ENCODE results near the gene CTSH. TPM values are rescaled to one million over a fixed set of nuclear protein-coding genes. Genes with fewer than 3 reads are reported as not detected.

The CTSH gene
- total RNA-seq, 2 donors from 2014 or later, result 107 to 145 TPM

- Histone ChIP-seq H3K9me3 (no peaks in the 10 kb centered on the region), H3K4me3 (no peak overlapping the region), H3K27ac (peak overlapping the region in 2 of 4 donors; percentile 3 to 34), H3K27me3 (no peaks in the 10 kb centered on the region), H3K4me1 (peaks cover 7% of the 10 kb centered on the region), H3K36me3 (replicated peaks in 1 of 2; ENCODE audit: insufficient read depth in 1 of 2, low read depth in 2 of 2) (no peaks in the 10 kb centered on the region)
- intact Hi-C loops (cut with DNase I), result no loop called here
- 59 to 60% methylated on average over 10 of the region's 10 CpGs for WGBS, 2 donors
- ATAC-seq (no peak), DNase-seq (no peak)
- TF ChIP-seq, protein P1, sequence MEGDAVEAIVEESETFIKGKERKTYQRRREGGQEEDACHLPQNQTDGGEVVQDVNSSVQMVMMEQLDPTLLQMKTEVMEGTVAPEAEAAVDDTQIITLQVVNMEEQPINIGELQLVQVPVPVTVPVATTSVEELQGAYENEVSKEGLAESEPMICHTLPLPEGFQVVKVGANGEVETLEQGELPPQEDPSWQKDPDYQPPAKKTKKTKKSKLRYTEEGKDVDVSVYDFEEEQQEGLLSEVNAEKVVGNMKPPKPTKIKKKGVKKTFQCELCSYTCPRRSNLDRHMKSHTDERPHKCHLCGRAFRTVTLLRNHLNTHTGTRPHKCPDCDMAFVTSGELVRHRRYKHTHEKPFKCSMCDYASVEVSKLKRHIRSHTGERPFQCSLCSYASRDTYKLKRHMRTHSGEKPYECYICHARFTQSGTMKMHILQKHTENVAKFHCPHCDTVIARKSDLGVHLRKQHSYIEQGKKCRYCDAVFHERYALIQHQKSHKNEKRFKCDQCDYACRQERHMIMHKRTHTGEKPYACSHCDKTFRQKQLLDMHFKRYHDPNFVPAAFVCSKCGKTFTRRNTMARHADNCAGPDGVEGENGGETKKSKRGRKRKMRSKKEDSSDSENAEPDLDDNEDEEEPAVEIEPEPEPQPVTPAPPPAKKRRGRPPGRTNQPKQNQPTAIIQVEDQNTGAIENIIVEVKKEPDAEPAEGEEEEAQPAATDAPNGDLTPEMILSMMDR (IDR thresholded peaks at IDR 0.05), result no peak
- TF ChIP-seq POLR2A (IDR thresholded peaks at IDR 0.05), result no peak
Observed at GRCh38 chr15:78982736-78983135, 37.9 kb upstream of the CTSH start.

GRCh38 chr15:78981532-78982313 is 36.9 kb upstream of the CTSH start:
- ATAC-seq (no peak), DNase-seq (no peak)
- intact Hi-C loops (cut with DNase I), result no loop called here
- Histone ChIP-seq H3K36me3 (replicated peaks in 1 of 2; ENCODE audit: insufficient read depth in 1 of 2, low read depth in 2 of 2) (no peaks in the 10 kb centered on the region), H3K27ac (no peak overlapping the region), H3K4me3 (no peak overlapping the region), H3K27me3 (no peaks in the 10 kb centered on the region), H3K9me3 (no peaks in the 10 kb centered on the region), H3K4me1 (peaks cover 7% of the 10 kb centered on the region)
- 85 to 88% methylated on average over 11 of the region's 11 CpGs for WGBS, 2 donors
- TF ChIP-seq, protein P1 (IDR thresholded peaks at IDR 0.05), result no peak
- TF ChIP-seq POLR2A (IDR thresholded peaks at IDR 0.05), result no peak

DNA sequence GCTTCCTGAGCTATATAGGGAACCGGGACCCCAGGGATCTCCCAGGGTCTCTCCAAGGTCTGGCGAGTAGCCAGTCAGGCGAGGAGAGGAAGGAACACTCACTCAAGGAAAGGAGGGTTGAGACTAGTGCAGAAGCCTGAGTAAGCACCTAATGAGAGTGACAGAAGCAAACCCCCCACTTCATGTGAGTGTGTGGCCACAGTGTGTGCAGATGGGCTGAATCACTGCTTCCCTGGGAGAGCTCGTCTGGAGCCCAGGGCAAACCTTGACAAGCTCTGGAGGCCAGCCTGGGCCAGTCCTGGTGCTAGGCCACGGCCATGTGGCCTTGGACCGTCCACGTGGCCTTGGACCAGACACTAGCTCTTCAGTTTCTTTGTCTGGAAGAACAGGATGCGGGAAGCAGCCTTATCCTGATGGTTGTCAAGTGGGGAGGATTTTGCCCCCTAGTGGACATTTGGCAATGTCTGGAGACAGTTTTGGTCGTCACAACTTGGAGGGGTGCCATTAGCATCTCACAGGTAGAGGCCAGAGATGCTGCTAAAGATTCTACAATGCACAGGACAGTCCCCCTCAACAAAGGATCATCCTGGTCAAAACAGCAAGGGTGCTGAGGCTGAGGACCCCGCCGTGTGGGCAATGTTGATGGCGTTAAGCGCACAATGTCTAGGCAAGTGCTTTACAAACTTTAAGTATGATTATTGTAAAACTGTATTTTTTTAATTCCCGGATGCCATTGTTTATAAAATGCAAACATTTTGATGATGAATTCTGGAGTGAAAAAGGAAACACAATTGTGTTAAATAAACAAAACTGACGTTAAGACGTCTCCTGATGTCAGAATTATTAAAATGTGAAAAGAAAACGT is 34.8 kb upstream of the CTSH start:
- H3K4me1 ChIP-seq, result peaks cover 7% of the 10 kb centered on the region
- intact Hi-C loops (cut with DNase I), result no loop called here
- no peak overlapping the region for H3K4me3 ChIP-seq
- WGBS, 2 donors, result 39 to 46% methylated on average over 16 to 17 of the region's 17 CpGs
- ATAC-seq (peak; percentile 76), DNase-seq (peak; percentile 76 to 84 (median 82))
- no peaks in the 10 kb centered on the region for H3K27me3 ChIP-seq
- H3K9me3 ChIP-seq, result no peaks in the 10 kb centered on the region
- no peaks in the 10 kb centered on the region for H3K36me3 ChIP-seq (replicated peaks in 1 of 2; ENCODE audit: insufficient read depth in 1 of 2, low read depth in 2 of 2)
- TF ChIP-seq POLR2A (IDR thresholded peaks at IDR 0.05), result no peak
- TF ChIP-seq, protein P1 (IDR thresholded peaks at IDR 0.05), result peak; percentile 63 to 84 (median 77)
- no peak overlapping the region for H3K27ac ChIP-seq

- Histone ChIP-seq H3K27ac (no peak overlapping the region), H3K9me3 (no peaks in the 10 kb centered on the region), H3K4me3 (no peak overlapping the region), H3K27me3 (no peaks in the 10 kb centered on the region), H3K4me1 (peaks cover 7% of the 10 kb centered on the region), H3K36me3 (replicated peaks in 1 of 2; ENCODE audit: insufficient read depth in 1 of 2, low read depth in 2 of 2) (no peaks in the 10 kb centered on the region)
- TF ChIP-seq, protein P1 (IDR thresholded peaks at IDR 0.05), result no peak
- no peak for TF ChIP-seq POLR2A (IDR thresholded peaks at IDR 0.05)
- DNase-seq (no peak), ATAC-seq (no peak)
- intact Hi-C loops (cut with DNase I), result no loop called here
- WGBS, 2 donors, result 79 to 88% methylated on average over 15 to 19 of the region's 19 CpGs
Observed at GRCh38 chr15:78978601-78979179, 33.8 kb upstream of the CTSH start.
